Measurements from ENCODE around the gene C10orf67.

DNA sequence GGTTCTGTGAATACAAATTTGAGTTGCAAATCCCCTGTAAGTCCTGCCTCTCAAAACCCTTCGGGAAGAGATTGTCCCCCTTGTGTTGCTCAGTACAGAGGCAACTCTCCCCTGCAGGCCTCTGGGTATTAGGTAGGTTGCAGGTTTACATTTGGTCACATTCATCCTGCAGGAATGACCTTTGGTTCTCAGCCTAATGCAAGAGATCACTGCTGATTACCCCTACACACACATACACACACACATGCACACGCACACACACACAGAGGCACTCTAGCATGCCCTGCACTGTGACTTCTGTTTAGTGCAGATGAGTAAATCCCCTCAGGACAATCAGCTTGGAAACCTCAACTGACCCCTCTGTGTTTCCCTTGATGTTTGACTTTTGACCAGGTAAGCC lies 69.2 kb downstream of the C10orf67 start:
- TF ChIP-seq, protein P1, sequence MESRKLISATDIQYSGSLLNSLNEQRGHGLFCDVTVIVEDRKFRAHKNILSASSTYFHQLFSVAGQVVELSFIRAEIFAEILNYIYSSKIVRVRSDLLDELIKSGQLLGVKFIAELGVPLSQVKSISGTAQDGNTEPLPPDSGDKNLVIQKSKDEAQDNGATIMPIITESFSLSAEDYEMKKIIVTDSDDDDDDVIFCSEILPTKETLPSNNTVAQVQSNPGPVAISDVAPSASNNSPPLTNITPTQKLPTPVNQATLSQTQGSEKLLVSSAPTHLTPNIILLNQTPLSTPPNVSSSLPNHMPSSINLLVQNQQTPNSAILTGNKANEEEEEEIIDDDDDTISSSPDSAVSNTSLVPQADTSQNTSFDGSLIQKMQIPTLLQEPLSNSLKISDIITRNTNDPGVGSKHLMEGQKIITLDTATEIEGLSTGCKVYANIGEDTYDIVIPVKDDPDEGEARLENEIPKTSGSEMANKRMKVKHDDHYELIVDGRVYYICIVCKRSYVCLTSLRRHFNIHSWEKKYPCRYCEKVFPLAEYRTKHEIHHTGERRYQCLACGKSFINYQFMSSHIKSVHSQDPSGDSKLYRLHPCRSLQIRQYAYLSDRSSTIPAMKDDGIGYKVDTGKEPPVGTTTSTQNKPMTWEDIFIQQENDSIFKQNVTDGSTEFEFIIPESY (IDR thresholded peaks at IDR 0.05; ENCODE audit: extremely low read depth, insufficient replicate concordance, low read length), result no peak
- TF ChIP-seq, protein P2, sequence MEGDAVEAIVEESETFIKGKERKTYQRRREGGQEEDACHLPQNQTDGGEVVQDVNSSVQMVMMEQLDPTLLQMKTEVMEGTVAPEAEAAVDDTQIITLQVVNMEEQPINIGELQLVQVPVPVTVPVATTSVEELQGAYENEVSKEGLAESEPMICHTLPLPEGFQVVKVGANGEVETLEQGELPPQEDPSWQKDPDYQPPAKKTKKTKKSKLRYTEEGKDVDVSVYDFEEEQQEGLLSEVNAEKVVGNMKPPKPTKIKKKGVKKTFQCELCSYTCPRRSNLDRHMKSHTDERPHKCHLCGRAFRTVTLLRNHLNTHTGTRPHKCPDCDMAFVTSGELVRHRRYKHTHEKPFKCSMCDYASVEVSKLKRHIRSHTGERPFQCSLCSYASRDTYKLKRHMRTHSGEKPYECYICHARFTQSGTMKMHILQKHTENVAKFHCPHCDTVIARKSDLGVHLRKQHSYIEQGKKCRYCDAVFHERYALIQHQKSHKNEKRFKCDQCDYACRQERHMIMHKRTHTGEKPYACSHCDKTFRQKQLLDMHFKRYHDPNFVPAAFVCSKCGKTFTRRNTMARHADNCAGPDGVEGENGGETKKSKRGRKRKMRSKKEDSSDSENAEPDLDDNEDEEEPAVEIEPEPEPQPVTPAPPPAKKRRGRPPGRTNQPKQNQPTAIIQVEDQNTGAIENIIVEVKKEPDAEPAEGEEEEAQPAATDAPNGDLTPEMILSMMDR (IDR thresholded peaks at IDR 0.05 in 2 of 3, conservative IDR thresholded peaks at IDR 0.05 in 1 of 3; ENCODE audit: borderline replicate concordance in 1 of 3, insufficient read depth in 1 of 3, low read depth in 2 of 3, low read length in 2 of 3), result no peak
- TF ChIP-seq TCF7L2 (IDR thresholded peaks at IDR 0.05; ENCODE audit: borderline replicate concordance, extremely low read depth, insufficient read depth, insufficient read length), result no peak
- TF ChIP-seq EZH2phosphoT487 (IDR thresholded peaks at IDR 0.05; ENCODE audit: borderline replicate concordance), result no peak
- TF ChIP-seq POLR2AphosphoS5 (IDR thresholded peaks at IDR 0.05; ENCODE audit: low read depth, low read length), result no peak
- TF ChIP-seq EZH2 (IDR thresholded peaks at IDR 0.05), result no peak
- TF ChIP-seq POLR2A (IDR thresholded peaks at IDR 0.05; ENCODE audit: borderline replicate concordance, extremely low read depth, insufficient read depth, insufficient read length), result no peak
- no peak for TF ChIP-seq YY1 (IDR thresholded peaks at IDR 0.05; ENCODE audit: extremely low read depth, insufficient replicate concordance, low read depth, low read length)
- TF ChIP-seq FOSL1 (IDR thresholded peaks at IDR 0.05; ENCODE audit: low read depth), result no peak
- TF ChIP-seq, protein P3, sequence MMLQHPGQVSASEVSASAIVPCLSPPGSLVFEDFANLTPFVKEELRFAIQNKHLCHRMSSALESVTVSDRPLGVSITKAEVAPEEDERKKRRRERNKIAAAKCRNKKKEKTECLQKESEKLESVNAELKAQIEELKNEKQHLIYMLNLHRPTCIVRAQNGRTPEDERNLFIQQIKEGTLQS (IDR thresholded peaks at IDR 0.05), result no peak
- TF ChIP-seq, protein P4, sequence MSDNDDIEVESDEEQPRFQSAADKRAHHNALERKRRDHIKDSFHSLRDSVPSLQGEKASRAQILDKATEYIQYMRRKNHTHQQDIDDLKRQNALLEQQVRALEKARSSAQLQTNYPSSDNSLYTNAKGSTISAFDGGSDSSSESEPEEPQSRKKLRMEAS (IDR thresholded peaks at IDR 0.05), result no peak
- no peak for TF ChIP-seq RAD21 (IDR thresholded peaks at IDR 0.05; ENCODE audit: low read depth)

Data from HCT116 (cell line).